WTC11 (cell line): Measurements from ENCODE around the gene RIMS4. TPM values are rescaled to one million over a fixed set of nuclear protein-coding genes. Genes with fewer than 3 reads are reported as not detected.

ENCODE experiments used
- ATAC-seq: fragments of 200-7000 bp; cut with Tn5 transposase; 2 replicates; pipeline ENCODE4 v1.10.0; 2021; ENCODE audit warnings: mild to moderate bottlenecking, moderate library complexity
- CTCF ChIA-PET: fragments of 300-600 bp; sonication (Branson Sonifier 250); formaldehyde crosslinking; loops from one replicate; lab custom pipeline; 2021; ENCODE audit warnings: antibody characterized with exemption; lab: Charles Lee
- POLR2A ChIA-PET: fragments of 350-600 bp; sonication (Branson Sonifier 250); formaldehyde crosslinking; loops from one replicate; lab custom pipeline; 2021; ENCODE audit warnings: antibody characterized with exemption; lab: Charles Lee
- DNase-seq: peaks from one replicate; pipeline ENCODE4 v3.0.0; 2021; ENCODE audit warnings: low spot score
- H3K27ac Mint-ChIP-seq: 2 replicates; pipeline ENCODE4 v1.8.0; 2021; ENCODE audit warnings: mixed read lengths
- H3K27me3 Mint-ChIP-seq: 2 replicates; pipeline ENCODE4 v1.8.0; 2021; ENCODE audit warnings: low read depth, mild to moderate bottlenecking, moderate library complexity, mixed read lengths
- H3K36me3 Mint-ChIP-seq: 2 replicates; pipeline ENCODE4 v1.8.0; 2021; ENCODE audit warnings: mixed read lengths
- H3K4me1 Mint-ChIP-seq: 2 replicates; pipeline ENCODE4 v1.8.0; 2022; ENCODE audit warnings: mixed read lengths
- H3K4me3 Mint-ChIP-seq: 2 replicates; pipeline ENCODE4 v1.8.0; 2021; ENCODE audit warnings: mild to moderate bottlenecking, moderate library complexity, mixed read lengths
- H3K9me3 Mint-ChIP-seq: 2 replicates; pipeline ENCODE4 v1.8.0; 2021; ENCODE audit warnings: mixed read lengths
- AR ChIP-seq: fragments of 250-450 bp; sonication (Bioruptor Pico); IDR thresholded peaks from 2 replicates; pipeline ENCODE4 v1.9.0; 2021; ENCODE audit warnings: mild to moderate bottlenecking
- ATF1 ChIP-seq: sonication (generic); formaldehyde crosslinking; IDR thresholded peaks from 2 replicates; pipeline ENCODE4 v1.8.1; 2023; ENCODE audit warnings: mild to moderate bottlenecking, moderate library complexity, missing genetic modification reagents
- ATF2 ChIP-seq: sonication (generic); formaldehyde crosslinking; IDR thresholded peaks from 2 replicates; pipeline ENCODE4 v1.8.1; 2022; ENCODE audit warnings: low read depth, missing genetic modification reagents, borderline replicate concordance
- CREB1 ChIP-seq: sonication (generic); formaldehyde crosslinking; IDR thresholded peaks from 2 replicates; pipeline ENCODE4 v1.8.0; 2023; ENCODE audit warnings: mild to moderate bottlenecking, missing genetic modification reagents
- EMX1 ChIP-seq: fragments of 250-450 bp; sonication (Bioruptor Pico); IDR thresholded peaks from 2 replicates; pipeline ENCODE4 v1.8.0; 2021; ENCODE audit warnings: mild to moderate bottlenecking
- GRHL2 ChIP-seq: fragments of 250-450 bp; sonication (Bioruptor Pico); IDR thresholded peaks from 2 replicates; pipeline ENCODE4 v1.8.0; 2022; ENCODE audit warnings: mild to moderate bottlenecking, moderate library complexity; ENCODE audit not compliant: insufficient replicate concordance, severe bottlenecking
- NR1H2 ChIP-seq: sonication (generic); formaldehyde crosslinking; IDR thresholded peaks from 2 replicates; pipeline ENCODE4 v1.9.0; 2021; ENCODE audit warnings: mild to moderate bottlenecking, moderate library complexity, missing genetic modification reagents
- NR2C2 ChIP-seq: sonication (generic); formaldehyde crosslinking; IDR thresholded peaks from 2 replicates; pipeline ENCODE4 v1.8.0; 2022; ENCODE audit warnings: mild to moderate bottlenecking, missing genetic modification reagents
- PRRX2 ChIP-seq: fragments of 250-450 bp; sonication (Bioruptor Pico); IDR thresholded peaks from 2 replicates; pipeline ENCODE4 v1.8.0; 2021; ENCODE audit warnings: mild to moderate bottlenecking
- RORB ChIP-seq: fragments of 250-450 bp; sonication (Bioruptor Pico); IDR thresholded peaks from 2 replicates; pipeline ENCODE4 v1.9.0; 2021; ENCODE audit warnings: mild to moderate bottlenecking
- SOX15 ChIP-seq: fragments of 250-450 bp; sonication (Bioruptor Pico); IDR thresholded peaks from 2 replicates; pipeline ENCODE4 v1.9.0; 2021; ENCODE audit warnings: mild to moderate bottlenecking
- ZNF121 ChIP-seq: sonication (generic); formaldehyde crosslinking; IDR thresholded peaks from 2 replicates; pipeline ENCODE4 v1.8.0; 2023; ENCODE audit warnings: missing genetic modification reagents
- ZNF219 ChIP-seq: sonication (generic); formaldehyde crosslinking; IDR thresholded peaks from 2 replicates; pipeline ENCODE4 v1.8.0; 2023; ENCODE audit warnings: missing genetic modification reagents, mild to moderate bottlenecking, borderline replicate concordance
- ZNF263 ChIP-seq: sonication (generic); formaldehyde crosslinking; IDR thresholded peaks from 2 replicates; pipeline ENCODE4 v1.8.1; 2022; ENCODE audit warnings: low read depth, mild to moderate bottlenecking, moderate library complexity, missing genetic modification reagents
- ZNF396 ChIP-seq: fragments of 250-450 bp; sonication (Bioruptor Pico); IDR thresholded peaks from 2 replicates; pipeline ENCODE4 v1.8.0; 2021; ENCODE audit warnings: mild to moderate bottlenecking, moderate library complexity, borderline replicate concordance
- ZNF425 ChIP-seq: fragments of 250-450 bp; sonication (Bioruptor Pico); conservative IDR thresholded peaks from 2 replicates; pipeline ENCODE4 v1.9.0; 2021; ENCODE audit warnings: mild to moderate bottlenecking
- total RNA-seq: library from RNA; stranded (reverse); gene quantifications from 3 replicates; pipeline ENCODE4 v1.2.3, GENCODE V29; 2021

RIMS4 gene
- total RNA-seq, 1 experiment from 2014 or later, result 24.8 TPM

GRCh38 chr20:44732327-44732726 lies 78.0 kb downstream of the RIMS4 start:
- H3K36me3 Mint-ChIP-seq, result no peaks in the 10 kb centered on the region; the same call in 1 of the 2 replicates
- DNase-seq (no peak), ATAC-seq (no peak)
- no peak for TF ChIP-seq ZNF425 (CRISPR knock-in tag)
- no peaks in the 10 kb centered on the region for H3K27me3 Mint-ChIP-seq
- peaks cover 11% of the 10 kb centered on the region for H3K9me3 Mint-ChIP-seq
- H3K27ac Mint-ChIP-seq, result no peak overlapping the region
- ChIA-PET CTCF (interaction anchor here (1.0 to 5.3 kb wide), 15 partner anchors 12 to 153 kb away, joined by 3 to 83 read pairs (median 4); partner anchors contain the start of gene YWHAB), POLR2A (no interaction called here)
- peaks cover 48% of the 10 kb centered on the region for H3K4me1 Mint-ChIP-seq
- no peak overlapping the region for H3K4me3 Mint-ChIP-seq

- Mint-ChIP-seq H3K27ac (no peak overlapping the region), H3K9me3 (peaks cover 8% of the 10 kb centered on the region), H3K36me3 (no peaks in the 10 kb centered on the region; the same call in 1 of the 2 replicates)
- no peak for DNase-seq
- CTCF ChIA-PET, result interaction anchor here (0.9 to 5.3 kb wide), 7 partner anchors 14 to 514 kb away, joined by 3 to 83 read pairs (median 7); no protein-coding TSS in a partner anchor
- TF ChIP-seq ZNF263 (CRISPR knock-in tag), result no peak
- TF ChIP-seq AR (CRISPR knock-in tag), result no peak
- TF ChIP-seq, all 79 proteins: peak for 0
- Mint-ChIP-seq H3K4me1 (peaks cover 54% of the 10 kb centered on the region), H3K4me3 (no peak overlapping the region), H3K27me3 (no peaks in the 10 kb centered on the region)
- POLR2A ChIA-PET, result no interaction called here
- ATAC-seq, result no peak
These were observed 78.7 kb downstream of the RIMS4 start for GRCh38 chr20:44731657-44732056.

- Mint-ChIP-seq H3K9me3 (no peaks in the 10 kb centered on the region), H3K4me3 (no peak overlapping the region), H3K4me1 (peaks cover 50% of the 10 kb centered on the region), H3K27me3 (no peaks in the 10 kb centered on the region), H3K27ac (peak overlapping the region; percentile 14; the same call in 1 of the 2 replicates), H3K36me3 (no peaks in the 10 kb centered on the region)
- ATAC-seq, result no peak
- no peak for DNase-seq
- POLR2A ChIA-PET, result no interaction called here
- CTCF ChIA-PET, result interaction anchor here (5.1 to 5.3 kb wide), 2 partner anchors 12 to 46 kb away, joined by 24 to 83 read pairs; no protein-coding TSS in a partner anchor
- no peak for TF ChIP-seq ZNF121 (CRISPR knock-in tag)
- TF ChIP-seq GRHL2 (CRISPR knock-in tag), result no peak
- no peak for TF ChIP-seq ATF1 (CRISPR knock-in tag)
- TF ChIP-seq ATF2 (CRISPR knock-in tag), result no peak
- no peak for TF ChIP-seq NR2C2 (CRISPR knock-in tag)
- TF ChIP-seq SOX15, result no peak
- no peak for TF ChIP-seq ZNF396 (CRISPR knock-in tag)
- no peak for TF ChIP-seq PRRX2
- TF ChIP-seq EMX1, result no peak
- TF ChIP-seq RORB (CRISPR knock-in tag), result no peak
- no peak for TF ChIP-seq NR1H2 (CRISPR knock-in tag)
- no peak for TF ChIP-seq ZNF219 (CRISPR knock-in tag)
- TF ChIP-seq CREB1 (CRISPR knock-in tag), result no peak
These were observed 79.9 kb downstream of the RIMS4 start for GRCh38 chr20:44730441-44730840.
